ENCODE data around the gene CXCL17.

The CXCL17 gene

GRCh38 chr19:42401365-42402303, 41.1 kb downstream of the CXCL17 start:
- DNase-seq = peak; percentile 70 to 72
- Mint-ChIP-seq H3K4me1 (peaks cover 59% of the 10 kb centered on the region), H3K9me3 (no peaks in the 10 kb centered on the region), H3K4me3 (peak overlapping the region; percentile 85 to 89), H3K27ac (peak overlapping the region in 1 of 2 donors; percentile 35), H3K27me3 (no peaks in the 10 kb centered on the region)
- ATAC-seq = peak; percentile 75

DNA sequence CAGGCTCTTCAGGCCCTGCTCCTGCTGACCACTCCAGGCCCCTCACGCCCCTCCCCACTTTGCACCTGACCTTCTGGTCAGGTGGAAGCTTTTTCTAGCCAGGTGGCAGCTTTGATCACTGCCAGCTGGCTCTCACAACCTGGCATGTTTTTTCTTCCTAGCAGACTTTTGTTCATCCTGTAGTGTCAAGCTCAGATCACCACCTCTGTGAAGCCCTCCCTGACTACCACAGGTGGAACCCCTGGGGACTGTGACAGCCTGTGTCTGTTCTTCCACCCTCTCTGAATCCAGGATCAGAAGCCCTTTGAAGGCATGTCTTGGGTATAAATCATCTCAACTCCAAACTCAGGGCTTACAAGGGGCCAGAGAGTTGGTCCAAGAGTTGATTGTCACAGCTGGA, 42.3 kb downstream of the CXCL17 start:
- H3K4me3 Mint-ChIP-seq = no peak overlapping the region
- no peaks in the 10 kb centered on the region for H3K27me3 Mint-ChIP-seq
- DNase-seq (no peak), ATAC-seq (no peak)
- H3K27ac Mint-ChIP-seq = peak overlapping the region in 1 of 2 donors; percentile 93
- H3K4me1 Mint-ChIP-seq = peaks cover 69% of the 10 kb centered on the region
- no peaks in the 10 kb centered on the region for H3K9me3 Mint-ChIP-seq

- Mint-ChIP-seq H3K27ac (peak overlapping the region; percentile 97 to 98), H3K27me3 (no peaks in the 10 kb centered on the region), H3K4me1 (peaks cover 62% of the 10 kb centered on the region), H3K4me3 (peak overlapping the region; percentile 86 to 90), H3K9me3 (no peaks in the 10 kb centered on the region)
- ATAC-seq (no peak), DNase-seq (no peak)
These were observed 45.2 kb downstream of the CXCL17 start for GRCh38 chr19:42397263-42398166.

- H3K27ac Mint-ChIP-seq = peak overlapping the region; percentile 97 to 98
- peak overlapping the region; percentile 86 to 90 for H3K4me3 Mint-ChIP-seq
- H3K27me3 Mint-ChIP-seq = peaks cover 7% of the 10 kb centered on the region
- H3K4me1 Mint-ChIP-seq = peaks cover 53% of the 10 kb centered on the region
- H3K9me3 Mint-ChIP-seq = no peaks in the 10 kb centered on the region
- peak; percentile 97 for ATAC-seq
- DNase-seq = peak; percentile 98 to 99
These were observed 46.1 kb downstream of the CXCL17 start for GRCh38 chr19:42396381-42397262.

DNA sequence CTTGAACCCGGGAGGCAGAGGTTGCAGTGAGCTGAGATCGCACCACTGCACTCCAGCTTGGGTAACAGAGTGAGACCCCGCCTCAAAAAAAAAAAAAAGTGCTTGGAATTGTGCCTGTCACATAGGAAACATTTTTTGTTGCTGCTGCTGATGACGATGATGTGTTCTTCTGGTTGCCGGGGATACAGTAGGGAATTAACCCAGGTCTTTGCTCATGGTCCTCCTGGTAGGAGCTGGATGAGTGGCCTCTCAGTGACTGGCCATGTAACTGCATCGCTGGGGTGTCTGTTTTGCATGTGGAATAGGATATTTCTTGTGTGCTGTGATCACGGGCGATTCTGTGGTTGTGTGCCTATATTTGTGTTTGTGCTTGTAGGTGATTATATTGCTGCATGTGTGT, 48.0 kb downstream of the CXCL17 start:
- Mint-ChIP-seq H3K27me3 (peaks cover 25% of the 10 kb centered on the region), H3K4me1 (peaks cover 34% of the 10 kb centered on the region), H3K27ac (no peak overlapping the region), H3K9me3 (no peaks in the 10 kb centered on the region), H3K4me3 (no peak overlapping the region)
- DNase-seq (no peak), ATAC-seq (no peak)

GRCh38 chr19:42392165-42392564, 50.6 kb downstream of the CXCL17 start:
- Mint-ChIP-seq H3K4me1 (peaks cover 15% of the 10 kb centered on the region), H3K4me3 (no peak overlapping the region), H3K27ac (no peak overlapping the region), H3K27me3 (peaks cover 43% of the 10 kb centered on the region), H3K9me3 (no peaks in the 10 kb centered on the region)
- ATAC-seq (no peak), DNase-seq (no peak)

DNA sequence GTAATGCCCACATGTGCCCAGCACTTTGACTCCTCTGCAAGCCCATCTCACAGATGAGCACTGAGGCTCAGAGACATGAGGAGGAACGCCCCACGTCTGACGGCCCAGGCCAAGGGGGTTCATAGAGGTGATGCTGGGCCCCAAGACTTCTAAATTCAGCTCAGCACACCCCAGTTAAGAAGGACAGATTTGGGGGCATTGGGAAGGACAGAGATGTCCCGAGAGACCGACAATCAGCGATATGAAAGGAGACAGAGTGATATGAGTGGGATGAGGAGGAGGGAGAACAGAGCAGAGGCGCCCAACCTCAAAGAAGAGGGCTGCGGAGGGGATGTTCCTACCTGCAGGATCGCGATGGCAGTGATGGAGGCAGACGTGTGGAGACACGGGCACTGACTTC, 52.8 kb downstream of the CXCL17 start, which contains the start of gene CNFN:
Gene CNFN, minus strand, starts transcription at position 399 of the 400 bp plus-strand sequence. CDS start 1,260 bp downstream, outside the sequence.
- DNase-seq (no peak), ATAC-seq (no peak)
- Mint-ChIP-seq H3K9me3 (no peaks in the 10 kb centered on the region), H3K27ac (no peak within 1 kb of the TSS), H3K27me3 (peaks cover 50% of the 10 kb centered on the region), H3K4me1 (peaks cover 9% of the 10 kb centered on the region), H3K4me3 (no peak within 1 kb of the TSS)

DNA sequence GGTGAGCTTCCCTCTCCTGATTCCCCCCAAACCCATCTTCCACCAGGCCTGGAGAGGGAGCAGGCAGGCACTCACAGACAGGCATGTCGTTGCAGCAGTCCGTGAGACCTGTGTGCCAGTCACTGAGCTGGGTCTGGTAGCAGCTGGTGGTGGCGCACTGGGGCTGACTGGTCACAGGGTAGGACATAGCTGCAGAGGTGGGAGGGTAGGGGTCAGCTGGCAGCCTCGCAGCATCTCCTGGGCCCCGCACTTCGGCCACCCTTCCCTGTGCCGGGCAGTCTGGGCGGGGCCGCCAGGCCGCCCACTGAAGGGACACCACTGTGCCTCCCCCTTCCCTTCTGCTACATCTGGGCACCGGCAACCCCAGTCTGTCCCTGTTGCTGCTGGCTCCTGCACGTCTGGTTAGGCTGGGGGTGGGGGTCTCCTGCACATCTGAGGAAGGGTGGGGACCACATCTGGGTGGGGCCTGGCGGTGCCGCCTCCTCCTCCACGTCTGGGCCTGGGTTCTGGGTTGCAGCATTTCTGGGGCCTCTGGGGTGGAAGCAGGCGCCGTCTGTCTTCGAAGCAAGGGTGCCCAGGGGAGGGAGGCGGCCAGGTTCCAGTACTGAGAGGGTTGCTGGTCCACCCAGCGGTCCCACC, 53.8 kb downstream of the CXCL17 start:
- ATAC-seq (no peak), DNase-seq (no peak)
- no peak overlapping the region for H3K4me3 Mint-ChIP-seq
- no peaks in the 10 kb centered on the region for H3K9me3 Mint-ChIP-seq
- no peak overlapping the region for H3K27ac Mint-ChIP-seq
- H3K4me1 Mint-ChIP-seq = peaks cover 9% of the 10 kb centered on the region
- peaks cover 50% of the 10 kb centered on the region for H3K27me3 Mint-ChIP-seq

GRCh38 chr19:42386974-42387707, 55.6 kb downstream of the CXCL17 start:
- Mint-ChIP-seq H3K27ac (peak overlapping the region in 1 of 2 donors; percentile 30), H3K27me3 (peaks cover 58% of the 10 kb centered on the region)
- ATAC-seq = peak; percentile 96

DNA sequence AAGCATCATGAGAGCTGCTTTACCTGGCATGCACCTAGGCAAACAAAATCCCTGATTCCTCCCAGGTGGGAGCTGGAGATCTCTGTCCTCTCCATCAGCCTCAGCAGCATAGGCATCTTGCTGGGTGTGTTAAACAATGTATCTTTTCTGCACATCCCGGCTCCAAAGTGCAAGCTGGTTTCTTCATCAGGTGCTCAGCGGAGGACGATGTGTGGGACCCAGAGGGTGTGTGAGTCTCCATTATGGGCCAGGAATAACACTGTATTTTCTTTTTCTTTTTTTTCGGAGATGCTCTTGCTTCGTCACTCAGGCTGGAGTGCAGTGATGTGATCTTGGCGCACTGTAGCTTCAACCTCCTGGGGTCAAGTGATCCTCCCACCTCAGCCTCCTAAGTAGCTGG, 62.6 kb downstream of the CXCL17 start:
- Mint-ChIP-seq H3K9me3 (no peaks in the 10 kb centered on the region), H3K27me3 (peaks cover 29% of the 10 kb centered on the region), H3K27ac (no peak overlapping the region), H3K4me3 (no peak overlapping the region), H3K4me1 (peaks cover 22% of the 10 kb centered on the region)
- ATAC-seq (no peak), DNase-seq (no peak)

More at GRCh38 chr19:42386974-42387707, 55.6 kb downstream of the CXCL17 start:
- H3K4me1 Mint-ChIP-seq = peaks cover 9% of the 10 kb centered on the region
- no peaks in the 10 kb centered on the region for H3K9me3 Mint-ChIP-seq
- DNase-seq = peak; percentile 76 to 78
- peak overlapping the region; percentile 71 to 80 for H3K4me3 Mint-ChIP-seq

All from stimulated activated naive CD8-positive, alpha-beta T cell treated with anti-CD3 and anti-CD28 coated beads, Interleukin-15, amount 100 ng/mL, for 72 hours (primary cell).